GM18499 (cell line): ENCODE data around the gene LPAR5.

Source experiments
- ATAC-seq: cut with Tn5 transposase; IDR thresholded peaks from one replicate; pipeline ENCODE4 v1.9.1; 2021; ENCODE audit warnings: moderate number of reproducible peaks; ENCODE audit not compliant: insufficient read depth, unreplicated experiment

LPAR5 gene

DNA sequence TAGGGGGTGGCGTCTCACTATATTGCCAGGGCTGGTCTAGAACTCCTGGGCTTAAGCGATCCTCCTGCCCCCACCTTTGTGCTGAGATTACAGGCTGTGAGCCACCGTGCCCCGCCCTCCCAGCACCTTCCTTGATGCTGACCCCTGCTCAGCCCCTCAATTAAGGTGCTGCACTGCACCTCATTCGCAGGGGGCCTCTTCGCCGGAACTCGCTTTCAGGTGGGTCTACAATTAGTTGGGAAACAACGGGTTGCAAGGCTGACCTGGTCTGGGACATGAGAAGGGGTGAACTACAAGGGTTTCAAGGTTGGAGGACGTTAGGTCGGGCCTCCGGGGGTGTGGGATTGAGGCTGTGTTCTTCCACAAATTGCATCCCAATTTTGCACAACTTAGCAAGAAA is 66.4 kb downstream of the LPAR5 start:
- no peak for ATAC-seq
